ENCODE results near the gene RANBP17.

- TF ChIP-seq ZNF707 (tag by site-specific recombination; IDR thresholded peaks at IDR 0.05) (no peak), ZNF558 (tag by site-specific recombination; IDR thresholded peaks at IDR 0.05) (no peak), PRDM10 (tag by site-specific recombination; IDR thresholded peaks at IDR 0.05) (no peak), ZNF792 (tag by site-specific recombination; IDR thresholded peaks at IDR 0.05) (no peak)
These were observed 456.2 kb downstream of the RANBP17 start for GRCh38 chr5:171318026-171318425.
